ENCODE results near the gene TRIP13.
"Not testable (repeated sequence)": the region's sequence is repeated elsewhere in the genome, so short reads cannot be mapped to it uniquely, and the experiment has no call there.

TRIP13 gene

DNA sequence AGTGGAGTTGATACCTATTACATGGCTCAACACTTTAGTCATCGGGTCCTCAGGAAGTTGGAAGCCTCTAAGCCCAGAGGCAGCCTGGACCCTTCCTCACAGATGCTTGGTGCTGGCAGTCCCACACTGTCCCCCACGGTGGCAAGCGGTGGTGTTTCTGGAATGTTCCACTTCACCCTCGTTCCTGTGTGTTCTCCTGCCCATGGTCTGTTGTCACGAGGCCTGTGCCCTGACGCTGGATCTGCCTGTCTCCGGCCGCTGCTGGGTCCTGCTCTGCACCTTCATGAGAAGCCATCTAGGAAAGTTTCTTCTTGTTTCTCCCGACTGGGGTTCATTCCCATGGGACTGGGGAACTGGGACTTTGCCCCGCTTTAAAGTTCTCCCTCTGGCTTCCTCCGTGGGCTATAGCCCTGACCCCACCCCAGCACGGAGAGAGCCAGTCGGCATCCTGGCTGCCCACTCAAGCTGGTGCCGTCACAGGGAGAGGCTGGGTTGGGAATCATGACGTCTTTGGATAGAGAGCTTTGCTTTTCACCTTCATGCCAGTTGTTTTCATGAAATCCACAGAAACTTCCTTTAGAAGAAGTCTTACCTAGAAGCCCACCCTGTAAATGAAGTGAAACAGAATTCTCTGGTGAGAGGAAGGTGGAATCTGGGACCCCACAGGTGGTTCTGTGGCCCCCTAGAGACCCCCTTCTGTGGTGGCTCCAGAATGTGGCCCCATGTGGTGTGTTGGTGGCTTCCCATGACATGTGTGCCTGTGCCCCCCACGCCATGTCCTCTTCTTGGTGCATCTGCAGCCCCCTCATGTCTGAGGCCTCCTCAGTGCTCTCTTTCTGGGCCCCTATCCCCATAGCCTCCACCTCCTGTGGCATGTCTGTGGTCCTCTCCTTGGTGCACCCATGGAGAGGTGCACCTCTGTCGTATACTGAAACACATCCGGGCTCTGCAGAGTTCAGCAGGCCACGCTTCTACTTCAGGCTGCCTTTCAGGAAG is 43.8 kb downstream of the TRIP13 start:
- no peaks in the 10 kb centered on the region for H3K9me3 ChIP-seq (ENCODE audit: low read depth, low read length)
- TF ChIP-seq EZH2 (IDR thresholded peaks at IDR 0.05) (no peak), POLR2AphosphoS5 (IDR thresholded peaks at IDR 0.05; ENCODE audit: borderline replicate concordance, low read depth, low read length) (no peak), FOXP2 (optimal IDR thresholded peaks at IDR 0.05; ENCODE audit: control extremely low read depth, extremely low read length, insufficient read depth) (no peak)
- no peak overlapping the region for H3K9ac ChIP-seq (ENCODE audit: insufficient read length)
- no peaks in the 10 kb centered on the region for H3K36me3 ChIP-seq (ENCODE audit: insufficient read depth, low read length)
- no peak overlapping the region for H3K4me3 ChIP-seq
- H3K27ac ChIP-seq: no peak overlapping the region
- no peak for DNase-seq (ENCODE audit: low read depth, low spot score)

DNA sequence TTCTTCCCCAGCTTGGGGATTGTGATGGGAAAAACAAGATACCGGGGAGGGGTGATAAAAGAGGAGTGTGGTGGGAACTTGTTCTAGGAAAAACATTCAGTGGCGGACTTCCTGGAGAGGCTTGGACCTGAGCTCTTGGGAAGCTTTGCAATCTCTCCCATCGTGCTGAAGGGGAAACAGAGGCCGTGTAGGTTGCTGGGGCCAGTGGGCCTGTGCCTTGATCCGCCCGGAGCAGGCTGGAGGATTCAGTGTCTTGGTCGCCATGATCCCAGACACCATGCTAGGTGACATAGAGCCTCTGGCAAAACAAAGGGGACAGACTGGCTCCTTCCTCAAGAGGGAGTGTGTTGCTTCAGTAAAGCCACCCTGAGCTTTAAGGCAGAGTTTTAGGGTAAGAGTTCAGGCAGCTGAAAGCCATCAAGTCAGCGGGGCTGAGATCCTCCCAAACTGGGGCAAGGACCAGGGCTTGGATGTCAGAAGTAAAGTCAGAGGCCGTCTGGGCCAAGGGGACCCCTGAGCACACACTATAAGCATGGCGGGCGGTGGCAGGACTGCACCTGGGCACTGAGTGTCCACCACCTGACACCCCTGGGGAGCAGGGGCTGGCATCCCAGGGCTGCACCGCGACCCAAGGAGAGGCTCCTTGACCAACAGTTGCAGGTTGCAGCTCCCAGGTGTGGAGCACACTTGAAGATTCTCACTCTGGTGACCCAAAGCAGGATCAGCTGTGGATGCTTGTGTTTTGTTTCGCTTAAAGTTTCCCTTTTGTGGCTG is 44.7 kb downstream of the TRIP13 start:
- no peak for TF ChIP-seq POLR2AphosphoS5 (IDR thresholded peaks at IDR 0.05; ENCODE audit: borderline replicate concordance, low read depth, low read length)
- TF ChIP-seq EZH2 (IDR thresholded peaks at IDR 0.05): no peak
- TF ChIP-seq FOXP2 (optimal IDR thresholded peaks at IDR 0.05; ENCODE audit: control extremely low read depth, extremely low read length, insufficient read depth): no peak
- H3K36me3 ChIP-seq (ENCODE audit: insufficient read depth, low read length): no peaks in the 10 kb centered on the region
- H3K4me3 ChIP-seq: no peak overlapping the region
- H3K9me3 ChIP-seq (ENCODE audit: low read depth, low read length): no peaks in the 10 kb centered on the region
- H3K9ac ChIP-seq (ENCODE audit: insufficient read length): no peak overlapping the region
- H3K27ac ChIP-seq: no peak overlapping the region
- no peak for DNase-seq (ENCODE audit: low read depth, low spot score)

DNA sequence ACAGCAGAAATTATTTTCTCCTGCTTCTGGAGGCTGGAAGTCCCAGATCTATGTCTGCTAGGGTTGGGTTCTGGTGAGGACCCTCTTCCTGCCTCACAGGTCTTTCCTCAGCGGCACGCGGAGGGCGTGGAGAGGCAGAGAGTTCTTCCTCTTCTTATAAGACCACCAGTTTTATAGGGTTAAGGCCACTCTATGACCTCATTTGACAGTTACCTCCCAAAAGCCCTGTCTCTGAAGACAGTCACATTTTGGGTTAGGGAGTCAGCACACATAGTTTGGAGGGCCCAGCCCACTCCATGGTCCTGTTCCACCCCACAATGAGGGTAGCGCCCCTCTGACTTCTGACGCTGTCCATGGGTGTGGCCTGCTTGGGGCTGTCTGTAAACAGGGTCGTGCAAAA is 46.7 kb downstream of the TRIP13 start:
- Histone ChIP-seq H3K9ac (ENCODE audit: insufficient read length) (no peak overlapping the region), H3K36me3 (ENCODE audit: insufficient read depth, low read length) (no peaks in the 10 kb centered on the region), H3K4me3 (no peak overlapping the region), H3K9me3 (ENCODE audit: low read depth, low read length) (no peaks in the 10 kb centered on the region), H3K27ac (no peak overlapping the region)
- DNase-seq (ENCODE audit: low read depth, low spot score): no peak
- TF ChIP-seq EZH2 (IDR thresholded peaks at IDR 0.05): no peak
- no peak for TF ChIP-seq FOXP2 (optimal IDR thresholded peaks at IDR 0.05; ENCODE audit: control extremely low read depth, extremely low read length, insufficient read depth)
- no peak for TF ChIP-seq POLR2AphosphoS5 (IDR thresholded peaks at IDR 0.05; ENCODE audit: borderline replicate concordance, low read depth, low read length)

DNA sequence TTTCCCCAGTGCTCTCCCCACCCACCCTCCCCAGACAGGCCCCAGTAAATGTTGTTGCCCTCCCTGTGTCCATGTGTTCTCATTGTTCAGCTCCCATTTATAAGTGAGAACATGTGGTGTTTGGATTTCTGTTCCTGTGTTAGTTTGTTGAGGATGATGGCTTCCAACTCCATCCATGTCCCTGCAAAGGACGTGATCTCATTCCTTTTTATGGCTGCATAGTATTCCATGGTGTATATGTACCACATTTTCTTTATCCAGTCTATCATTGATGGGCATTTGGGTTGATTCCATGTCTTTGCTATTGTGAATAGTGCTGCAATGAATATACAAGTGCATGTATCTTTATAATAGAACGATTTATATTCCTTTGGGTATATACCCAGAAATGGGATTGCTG is 48.1 kb downstream of the TRIP13 start:
- DNase-seq (ENCODE audit: low read depth, low spot score); H3K9ac ChIP-seq (ENCODE audit: insufficient read length): not testable (repeated sequence)

DNA sequence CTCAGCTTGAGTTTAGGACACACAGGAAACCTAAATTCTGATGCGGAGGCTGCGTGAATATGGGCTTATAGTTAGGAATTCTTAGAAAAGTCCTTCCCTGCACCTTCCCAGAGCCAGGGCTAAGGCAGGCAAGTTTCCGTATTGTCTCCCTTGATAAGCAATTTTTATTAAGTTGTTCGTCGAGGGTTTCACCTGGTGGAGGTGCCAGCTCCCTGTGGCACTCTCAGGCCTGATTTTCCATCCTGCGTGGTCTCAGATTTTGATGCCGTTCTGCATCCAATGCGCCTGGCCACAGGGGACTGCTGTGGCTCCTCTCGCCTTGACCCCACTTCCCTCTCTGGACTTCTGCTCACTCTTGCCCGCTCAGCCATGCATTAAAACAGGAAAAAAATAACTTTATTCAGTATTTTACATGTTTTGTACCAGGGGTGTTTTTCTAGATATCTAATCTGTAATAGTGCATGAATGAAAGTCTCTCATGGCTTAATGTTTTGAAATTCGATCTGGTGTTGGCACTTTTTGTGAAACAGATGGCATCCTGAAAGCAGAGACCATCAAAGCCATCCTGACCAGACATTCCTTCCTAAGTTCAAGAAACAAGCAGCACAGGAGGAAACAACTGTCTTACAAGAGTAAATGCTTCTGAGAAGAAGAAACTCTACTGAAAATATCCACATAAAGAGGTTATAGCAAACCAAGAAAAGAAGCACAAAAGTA is 50.7 kb downstream of the TRIP13 start:
- H3K36me3 ChIP-seq (ENCODE audit: insufficient read depth, low read length): no peaks in the 10 kb centered on the region
- TF ChIP-seq FOXP2 (optimal IDR thresholded peaks at IDR 0.05; ENCODE audit: control extremely low read depth, extremely low read length, insufficient read depth): no peak
- TF ChIP-seq POLR2AphosphoS5 (IDR thresholded peaks at IDR 0.05; ENCODE audit: borderline replicate concordance, low read depth, low read length): no peak
- no peak for TF ChIP-seq EZH2 (IDR thresholded peaks at IDR 0.05)
- H3K27ac ChIP-seq: no peak overlapping the region
- no peak for DNase-seq (ENCODE audit: low read depth, low spot score)
- no peaks in the 10 kb centered on the region for H3K9me3 ChIP-seq (ENCODE audit: low read depth, low read length)
- no peak overlapping the region for H3K4me3 ChIP-seq
- H3K9ac ChIP-seq (ENCODE audit: insufficient read length): no peak overlapping the region

More for the DNA sequence above, 48.1 kb downstream of the TRIP13 start:
- not testable (repeated sequence) for H3K36me3 ChIP-seq (ENCODE audit: insufficient read depth, low read length); H3K4me3 ChIP-seq; H3K27ac ChIP-seq; H3K9me3 ChIP-seq (ENCODE audit: low read depth, low read length)

DNA sequence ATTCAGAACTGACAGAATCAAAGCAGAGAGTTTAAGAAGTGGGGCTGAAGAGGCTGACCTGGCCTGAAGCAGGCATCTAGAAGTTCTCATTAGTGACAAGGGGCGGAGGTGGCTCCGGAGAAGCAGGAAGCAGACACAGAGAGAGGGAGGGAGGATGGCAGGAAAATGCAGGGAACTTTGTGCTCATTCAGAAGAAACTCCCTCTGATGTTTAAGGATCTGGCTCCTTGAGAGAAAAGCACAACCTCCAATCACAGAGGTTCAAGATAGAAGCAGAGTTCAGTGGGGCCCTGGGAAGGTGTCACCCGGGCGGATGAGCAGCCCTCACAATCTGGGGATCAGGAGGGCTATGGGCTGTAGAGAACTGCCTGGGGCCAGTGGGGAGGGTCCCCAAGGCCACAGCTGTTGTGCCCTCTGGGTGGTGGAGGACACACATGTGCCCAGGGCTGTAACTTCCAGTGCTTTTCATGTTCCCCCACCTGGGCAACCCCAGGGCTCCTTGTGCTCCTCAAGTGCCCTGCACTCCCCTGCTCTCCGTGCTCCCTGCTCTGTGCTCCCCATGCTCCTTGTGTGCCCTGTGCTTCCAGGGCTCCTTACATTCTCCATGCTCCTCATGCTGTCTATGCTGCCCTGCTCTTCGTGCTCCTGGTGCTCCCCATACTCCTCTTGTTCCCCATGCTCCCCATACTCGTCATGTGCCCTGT is 51.4 kb downstream of the TRIP13 start:
- Histone ChIP-seq H3K27ac (no peak overlapping the region), H3K4me3 (no peak overlapping the region), H3K36me3 (ENCODE audit: insufficient read depth, low read length) (no peaks in the 10 kb centered on the region), H3K9me3 (ENCODE audit: low read depth, low read length) (no peaks in the 10 kb centered on the region), H3K9ac (ENCODE audit: insufficient read length) (no peak overlapping the region)
- no peak for DNase-seq (ENCODE audit: low read depth, low spot score)
- TF ChIP-seq EZH2 (IDR thresholded peaks at IDR 0.05): no peak
- TF ChIP-seq POLR2AphosphoS5 (IDR thresholded peaks at IDR 0.05; ENCODE audit: borderline replicate concordance, low read depth, low read length): no peak
- no peak for TF ChIP-seq FOXP2 (optimal IDR thresholded peaks at IDR 0.05; ENCODE audit: control extremely low read depth, extremely low read length, insufficient read depth)

DNA sequence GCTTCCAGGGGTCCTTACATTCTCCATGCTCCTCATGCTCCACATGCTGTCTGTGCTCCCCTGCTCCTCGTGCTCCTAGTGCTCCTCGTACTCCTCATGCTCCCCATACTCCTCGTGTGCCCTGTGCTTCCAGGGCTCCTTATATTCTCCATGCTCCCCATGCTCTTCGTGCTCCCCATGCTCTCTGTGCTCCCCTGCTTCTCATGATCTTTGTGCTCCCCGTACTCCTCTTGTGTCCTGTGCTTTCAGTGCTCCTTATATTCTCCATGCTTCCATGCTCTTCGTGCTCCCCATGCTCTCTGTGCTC is 51.9 kb downstream of the TRIP13 start:
- no peak for TF ChIP-seq POLR2AphosphoS5 (IDR thresholded peaks at IDR 0.05; ENCODE audit: borderline replicate concordance, low read depth, low read length)
- TF ChIP-seq FOXP2 (optimal IDR thresholded peaks at IDR 0.05; ENCODE audit: control extremely low read depth, extremely low read length, insufficient read depth): no peak
- no peak for TF ChIP-seq EZH2 (IDR thresholded peaks at IDR 0.05)
- H3K9me3 ChIP-seq (ENCODE audit: low read depth, low read length): no peaks in the 10 kb centered on the region
- H3K4me3 ChIP-seq: no peak overlapping the region
- no peak for DNase-seq (ENCODE audit: low read depth, low spot score)
- no peak overlapping the region for H3K27ac ChIP-seq
- no peak overlapping the region for H3K9ac ChIP-seq (ENCODE audit: insufficient read length)
- H3K36me3 ChIP-seq (ENCODE audit: insufficient read depth, low read length): no peaks in the 10 kb centered on the region
